Mucosa of rectum (tissue), 2 donors: Measurements from ENCODE around the gene SAA4.
"Not testable (repeated sequence)": the region's sequence is repeated elsewhere in the genome, so short reads cannot be mapped to it uniquely, and the experiment has no call there.

Experiments used
- H3K27ac ChIP-seq, 2 donors: one replicate each; pipeline ENCODE4 v1.7.0; 2013; ENCODE audit warnings: inconsistent platforms in 2 of 2, low read depth in 2 of 2, low read length in 2 of 2
- H3K27me3 ChIP-seq, 2 donors: one replicate each; pipeline ENCODE4 v1.7.0; 2013; ENCODE audit warnings: low read length in 2 of 2; ENCODE audit not compliant: control insufficient read depth in 2 of 2, insufficient read depth in 2 of 2
- H3K36me3 ChIP-seq, 2 donors: one replicate each; pipeline ENCODE4 v1.7.0; 2013; ENCODE audit warnings: low read length in 2 of 2; ENCODE audit not compliant: control insufficient read depth in 2 of 2, insufficient read depth in 2 of 2
- H3K4me1 ChIP-seq, 2 donors: one replicate each; pipeline ENCODE4 v1.7.0; 2013; ENCODE audit warnings: low read length in 2 of 2, mild to moderate bottlenecking in 1 of 2; ENCODE audit not compliant: control insufficient read depth in 2 of 2, insufficient read depth in 2 of 2
- H3K4me3 ChIP-seq, 2 donors: one replicate each; pipeline ENCODE4 v1.7.0; 2013; ENCODE audit warnings: low read length in 2 of 2
- H3K9ac ChIP-seq, 2 donors: one replicate each; pipeline ENCODE4 v1.7.0; 2013; ENCODE audit warnings: low read length in 2 of 2, low read depth in 1 of 2, mild to moderate bottlenecking in 1 of 2
- H3K9me3 ChIP-seq, 2 donors: one replicate each; pipeline ENCODE4 v1.7.0; 2013; ENCODE audit warnings: low read length in 2 of 2; ENCODE audit not compliant: control insufficient read depth in 2 of 2
- donor health status: healthy.
- donor health status: Normal muscosa, but diverticular disease.

SAA4 gene

DNA sequence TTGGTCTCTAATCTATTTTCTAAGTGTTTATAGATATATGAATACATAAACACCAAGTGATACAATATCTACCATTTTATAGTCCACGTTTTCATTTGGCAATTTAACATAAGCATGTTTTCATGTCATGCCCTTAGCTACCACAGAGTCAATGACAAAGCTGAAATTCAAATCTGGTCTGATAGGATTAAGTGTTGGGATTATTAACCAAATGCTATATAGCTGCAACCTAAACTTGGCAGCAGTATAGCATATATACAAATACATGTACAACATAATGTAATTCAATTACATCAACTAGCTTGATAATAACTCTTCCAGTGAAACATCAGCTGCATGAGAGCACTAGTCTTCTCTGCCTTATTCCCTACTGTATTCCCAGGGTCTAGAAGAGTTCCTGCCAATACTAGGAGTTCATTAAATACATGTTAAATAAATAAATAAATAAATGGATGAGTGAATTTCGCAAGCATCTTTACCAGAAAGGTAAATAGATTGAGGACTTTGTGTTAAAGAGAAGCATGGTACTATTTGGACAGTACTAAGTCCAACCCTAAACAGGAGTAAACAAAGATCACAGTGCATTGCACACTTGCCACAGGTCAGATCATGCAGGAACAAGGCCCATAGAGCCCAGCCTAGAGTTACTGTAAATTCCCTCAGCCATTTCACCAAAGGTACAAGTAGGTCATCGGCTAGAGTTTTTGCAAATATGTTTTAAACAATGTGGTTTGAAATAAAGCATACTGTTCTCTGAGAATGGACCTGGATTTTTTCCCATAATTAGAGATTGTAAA lies 12.8 kb downstream of the SAA4 start:
- Histone ChIP-seq H3K27me3 (no peaks in the 10 kb centered on the region), H3K9me3 (no peaks in the 10 kb centered on the region), H3K36me3 (no peaks in the 10 kb centered on the region), H3K9ac (no peak overlapping the region), H3K4me1 (no peaks in the 10 kb centered on the region), H3K4me3 (no peak overlapping the region), H3K27ac (no peak overlapping the region)

DNA sequence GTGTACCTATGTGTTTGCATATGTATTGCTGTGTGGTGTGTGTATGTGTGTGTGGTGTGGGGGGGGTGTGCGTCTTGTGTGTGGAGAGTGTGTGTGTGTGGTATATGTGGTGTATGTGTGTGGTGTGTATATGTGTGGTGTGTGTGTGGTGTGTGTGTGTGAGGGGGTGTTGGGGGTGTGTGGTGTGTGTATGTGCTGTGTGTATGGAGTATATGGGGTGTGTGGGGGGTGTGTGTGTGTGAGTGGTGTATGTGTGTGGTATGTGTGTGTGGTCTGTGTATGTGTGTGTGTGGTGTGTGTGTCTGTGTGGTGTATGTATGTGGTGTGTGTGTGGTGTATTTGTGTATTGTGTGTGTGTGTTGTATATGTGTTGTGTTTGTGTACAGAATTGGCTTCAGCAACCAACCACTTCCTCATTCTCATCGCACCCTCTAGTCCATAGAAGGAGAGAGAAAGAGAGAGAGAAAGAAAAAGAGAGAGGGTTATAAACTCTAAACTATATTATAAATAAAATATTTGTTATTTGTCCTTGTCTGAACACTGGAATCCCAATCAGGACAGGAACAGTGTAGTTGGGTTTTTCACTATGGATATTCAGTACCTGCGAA lies 13.7 kb downstream of the SAA4 start:
- no peaks in the 10 kb centered on the region for H3K4me1 ChIP-seq
- H3K9me3 ChIP-seq: no peaks in the 10 kb centered on the region
- H3K27ac ChIP-seq: no peak overlapping the region
- H3K9ac ChIP-seq: no peak overlapping the region
- H3K36me3 ChIP-seq: no peaks in the 10 kb centered on the region
- no peak overlapping the region for H3K4me3 ChIP-seq
- H3K27me3 ChIP-seq: no peaks in the 10 kb centered on the region

DNA sequence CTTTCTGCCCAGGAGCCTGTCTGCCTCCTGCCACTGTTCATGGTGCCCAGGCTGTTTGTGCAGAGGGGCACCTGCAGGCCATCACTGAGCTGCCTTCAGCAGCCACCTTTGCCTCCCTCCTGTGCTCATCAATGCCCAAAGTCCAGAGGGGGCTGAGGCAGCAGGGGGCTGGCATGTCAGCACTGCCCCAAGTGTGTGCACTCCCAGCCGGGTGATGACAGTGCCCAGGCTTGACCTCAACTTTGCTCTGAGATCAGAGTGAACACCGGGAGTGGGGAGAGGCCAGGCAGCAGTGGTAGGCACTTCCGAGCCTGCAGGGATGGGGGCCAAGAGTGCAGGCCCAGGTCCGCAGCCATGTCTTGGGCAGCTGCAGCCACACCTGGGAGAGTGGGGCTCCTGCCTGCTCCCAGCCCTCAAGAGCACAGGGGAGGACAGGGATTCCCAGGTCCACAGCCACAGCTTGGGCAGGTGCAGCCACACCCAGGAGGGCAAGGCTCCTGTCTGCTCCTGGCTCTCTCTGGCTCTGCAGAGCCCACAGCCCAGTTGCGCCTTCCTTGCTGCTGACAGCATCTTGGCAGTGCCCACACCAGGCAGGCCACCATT lies 15.2 kb downstream of the SAA4 start:
- H3K9me3 ChIP-seq: no peaks in the 10 kb centered on the region
- H3K27me3 ChIP-seq: no peaks in the 10 kb centered on the region
- H3K9ac ChIP-seq: no peak overlapping the region
- H3K27ac ChIP-seq: no peak overlapping the region
- H3K4me3 ChIP-seq: no peak overlapping the region
- H3K36me3 ChIP-seq: no peaks in the 10 kb centered on the region
- H3K4me1 ChIP-seq: no peaks in the 10 kb centered on the region

DNA sequence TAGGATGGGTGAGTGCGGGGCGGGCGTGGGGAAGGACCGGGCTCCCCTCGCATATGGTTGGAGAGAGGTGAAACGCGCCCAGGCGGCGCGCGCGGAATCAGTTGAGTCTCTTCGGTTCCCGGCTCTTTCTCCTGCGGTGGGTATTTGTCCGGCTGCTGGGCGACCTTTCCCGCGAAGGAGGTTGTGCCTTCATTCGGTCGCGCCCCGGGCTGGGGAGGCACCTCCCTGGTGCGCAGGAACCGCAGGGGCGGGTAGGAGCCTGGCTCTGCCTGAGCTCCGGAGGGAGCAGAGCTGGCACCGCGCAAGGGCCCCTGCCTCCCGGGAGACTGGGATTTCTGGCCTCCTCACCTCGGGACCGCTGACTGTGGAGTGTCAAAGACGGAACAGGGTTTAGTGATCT lies 27.5 kb downstream of the SAA4 start:
- no peak overlapping the region for H3K4me3 ChIP-seq
- H3K9me3 ChIP-seq: no peaks in the 10 kb centered on the region
- peaks cover 0 to 4% of the 10 kb centered on the region in 2 donors for H3K27me3 ChIP-seq
- no peaks in the 10 kb centered on the region for H3K4me1 ChIP-seq
- H3K36me3 ChIP-seq: no peaks in the 10 kb centered on the region
- H3K9ac ChIP-seq: no peak overlapping the region
- H3K27ac ChIP-seq: no peak overlapping the region

DNA sequence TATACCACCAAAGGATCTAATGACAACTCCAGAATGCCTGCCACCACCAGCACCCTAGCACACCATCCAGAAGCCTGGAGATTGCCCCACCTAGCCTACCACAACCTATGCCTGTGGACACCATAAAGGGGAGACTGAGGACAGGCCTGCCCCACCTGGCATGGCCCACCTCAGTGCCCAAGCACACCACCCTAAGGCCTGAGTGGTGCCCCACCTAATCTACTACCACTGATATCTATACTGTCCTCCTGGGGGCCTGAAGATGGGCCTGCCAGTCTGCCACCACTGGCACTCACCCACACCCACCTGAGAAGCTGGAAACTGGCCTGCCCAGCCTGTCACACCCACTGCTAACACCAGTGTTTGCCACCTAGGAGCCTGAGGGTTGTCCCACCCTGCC lies 31.8 kb downstream of the SAA4 start:
- H3K9me3 ChIP-seq: no peaks in the 10 kb centered on the region
- no peaks in the 10 kb centered on the region for H3K36me3 ChIP-seq
- H3K27ac ChIP-seq: no peak overlapping the region
- no peak overlapping the region for H3K4me3 ChIP-seq
- H3K9ac ChIP-seq: no peak overlapping the region
- peaks cover 0 to 1% of the 10 kb centered on the region in 2 donors for H3K27me3 ChIP-seq
- H3K4me1 ChIP-seq: no peaks in the 10 kb centered on the region

DNA sequence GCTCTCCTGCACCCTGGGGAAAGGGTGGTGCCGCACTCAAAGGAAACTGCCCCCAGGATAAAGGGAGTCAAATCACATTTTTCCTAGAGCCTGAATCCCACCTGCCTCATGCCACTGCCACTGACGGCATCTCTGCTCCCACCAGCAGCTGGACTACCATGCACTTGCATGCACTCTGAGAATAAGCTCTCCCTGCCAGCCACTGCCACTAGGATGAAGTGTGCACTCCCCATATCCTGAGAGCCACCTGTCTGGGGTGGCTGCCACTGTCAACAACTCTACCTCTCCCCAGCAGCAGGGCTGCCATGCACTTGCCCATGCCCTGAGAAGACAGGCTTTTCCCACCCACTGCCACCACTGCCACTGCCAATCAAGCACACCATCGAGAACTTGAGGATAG lies 32.4 kb downstream of the SAA4 start:
- H3K4me1 ChIP-seq: no peaks in the 10 kb centered on the region
- H3K27ac ChIP-seq: no peak overlapping the region
- no peaks in the 10 kb centered on the region for H3K27me3 ChIP-seq
- no peaks in the 10 kb centered on the region for H3K9me3 ChIP-seq
- H3K9ac ChIP-seq: no peak overlapping the region
- no peak overlapping the region for H3K4me3 ChIP-seq
- no peaks in the 10 kb centered on the region for H3K36me3 ChIP-seq

DNA sequence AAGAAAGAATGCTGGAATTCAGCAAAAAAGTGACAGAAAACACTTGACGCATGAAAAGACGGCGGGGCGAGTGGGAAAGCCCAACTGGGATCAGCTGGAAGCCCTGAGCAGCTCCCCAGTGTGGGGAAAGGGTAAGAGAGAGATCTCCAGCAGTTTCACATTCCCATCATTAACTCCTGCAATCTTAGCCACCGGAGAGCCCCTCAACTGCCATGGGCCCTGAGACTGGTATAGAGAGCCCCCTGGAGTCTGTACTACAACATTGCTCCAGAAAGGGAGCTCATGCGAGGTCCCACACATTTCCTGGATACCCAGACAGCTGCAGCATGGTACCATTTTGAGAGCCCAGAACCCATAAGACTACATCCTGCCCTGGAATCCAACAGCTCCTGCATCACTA lies 32.9 kb downstream of the SAA4 start:
- no peaks in the 10 kb centered on the region for H3K27me3 ChIP-seq
- no peaks in the 10 kb centered on the region for H3K4me1 ChIP-seq
- no peaks in the 10 kb centered on the region for H3K36me3 ChIP-seq
- no peak overlapping the region for H3K9ac ChIP-seq
- no peaks in the 10 kb centered on the region for H3K9me3 ChIP-seq
- H3K4me3 ChIP-seq: no peak overlapping the region
- H3K27ac ChIP-seq: no peak overlapping the region

DNA sequence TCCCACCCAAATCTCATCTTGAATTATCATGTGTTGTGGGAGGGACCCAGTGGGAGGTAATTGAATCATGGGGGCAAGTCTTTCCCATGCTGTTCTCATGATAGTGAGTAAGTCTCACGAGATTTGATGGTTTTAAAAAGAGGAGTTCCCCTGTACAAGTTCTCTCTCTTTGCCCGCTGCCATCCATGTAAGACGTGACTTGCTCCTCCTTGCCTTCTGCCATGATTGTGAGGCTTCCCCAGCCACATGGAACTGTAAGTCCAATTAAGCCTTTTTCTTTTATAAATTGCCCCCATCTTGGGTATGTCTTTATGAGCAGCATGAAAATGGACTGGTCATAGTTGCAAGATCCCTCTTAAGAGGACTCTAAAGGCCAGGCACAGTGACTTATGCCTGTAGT lies 38.9 kb downstream of the SAA4 start:
- not testable (repeated sequence) for H3K9ac ChIP-seq, H3K36me3 ChIP-seq, H3K4me3 ChIP-seq, H3K9me3 ChIP-seq, H3K27ac ChIP-seq, H3K4me1 ChIP-seq, H3K27me3 ChIP-seq

DNA sequence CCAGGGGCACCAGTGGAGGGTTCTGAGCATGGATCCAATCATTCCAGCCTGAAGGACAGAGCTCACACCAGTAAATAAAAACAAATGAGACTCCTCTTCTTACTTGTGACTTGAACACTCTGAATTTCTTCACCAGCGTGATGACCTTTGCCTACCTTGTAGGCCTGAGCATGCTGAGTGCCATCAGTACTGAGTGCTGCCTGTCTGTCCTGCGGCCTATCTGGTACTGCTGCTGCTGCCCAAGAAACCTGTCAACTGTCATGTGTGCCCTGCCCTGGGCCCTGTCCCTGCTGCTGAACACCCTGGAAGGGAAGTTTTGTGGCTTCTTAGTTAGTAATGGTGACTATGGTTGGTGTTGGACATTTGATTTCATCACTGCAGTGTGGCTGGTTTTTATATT lies 40.1 kb downstream of the SAA4 start:
- no peak overlapping the region for H3K9ac ChIP-seq
- no peaks in the 10 kb centered on the region for H3K4me1 ChIP-seq
- H3K27ac ChIP-seq: no peak overlapping the region

DNA sequence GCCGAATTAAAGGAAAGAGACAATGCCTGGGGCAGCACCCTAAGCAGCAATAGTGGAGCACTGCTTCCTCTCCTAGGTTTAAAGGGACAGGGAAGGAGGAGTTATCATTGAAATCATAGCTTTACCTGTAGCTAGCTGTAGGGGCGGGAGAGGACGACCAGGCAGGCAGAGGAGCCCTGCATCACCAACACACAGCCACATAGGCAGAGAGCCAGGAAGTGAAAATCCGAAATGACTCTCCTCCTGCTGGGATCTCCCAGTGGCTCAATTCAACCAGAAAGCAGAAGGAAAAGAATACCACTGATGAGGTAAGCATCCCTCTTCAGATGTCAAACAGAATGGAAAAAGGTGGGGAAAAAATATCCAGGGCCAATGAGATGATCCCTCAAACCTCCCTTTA lies 43.6 kb downstream of the SAA4 start:
- Histone ChIP-seq H3K36me3 (no peaks in the 10 kb centered on the region), H3K4me1 (no peaks in the 10 kb centered on the region), H3K4me3 (no peak overlapping the region), H3K27me3 (no peaks in the 10 kb centered on the region), H3K27ac (no peak overlapping the region), H3K9ac (no peak overlapping the region), H3K9me3 (no peaks in the 10 kb centered on the region)

More for the DNA sequence above, 40.1 kb downstream of the SAA4 start:
- Histone ChIP-seq H3K9me3 (no peaks in the 10 kb centered on the region), H3K4me3 (no peak overlapping the region), H3K27me3 (no peaks in the 10 kb centered on the region), H3K36me3 (no peaks in the 10 kb centered on the region)
